Measurements from ENCODE around the gene TCEAL7.

- TF ChIP-seq, protein P1, sequence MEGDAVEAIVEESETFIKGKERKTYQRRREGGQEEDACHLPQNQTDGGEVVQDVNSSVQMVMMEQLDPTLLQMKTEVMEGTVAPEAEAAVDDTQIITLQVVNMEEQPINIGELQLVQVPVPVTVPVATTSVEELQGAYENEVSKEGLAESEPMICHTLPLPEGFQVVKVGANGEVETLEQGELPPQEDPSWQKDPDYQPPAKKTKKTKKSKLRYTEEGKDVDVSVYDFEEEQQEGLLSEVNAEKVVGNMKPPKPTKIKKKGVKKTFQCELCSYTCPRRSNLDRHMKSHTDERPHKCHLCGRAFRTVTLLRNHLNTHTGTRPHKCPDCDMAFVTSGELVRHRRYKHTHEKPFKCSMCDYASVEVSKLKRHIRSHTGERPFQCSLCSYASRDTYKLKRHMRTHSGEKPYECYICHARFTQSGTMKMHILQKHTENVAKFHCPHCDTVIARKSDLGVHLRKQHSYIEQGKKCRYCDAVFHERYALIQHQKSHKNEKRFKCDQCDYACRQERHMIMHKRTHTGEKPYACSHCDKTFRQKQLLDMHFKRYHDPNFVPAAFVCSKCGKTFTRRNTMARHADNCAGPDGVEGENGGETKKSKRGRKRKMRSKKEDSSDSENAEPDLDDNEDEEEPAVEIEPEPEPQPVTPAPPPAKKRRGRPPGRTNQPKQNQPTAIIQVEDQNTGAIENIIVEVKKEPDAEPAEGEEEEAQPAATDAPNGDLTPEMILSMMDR (IDR thresholded peaks at IDR 0.05) = no peak
- TF ChIP-seq BHLHE40 (IDR thresholded peaks at IDR 0.05; ENCODE audit: low read depth, low read length) (no peak), ESRRA (IDR thresholded peaks at IDR 0.05; ENCODE audit: borderline replicate concordance, low read length) (no peak), CHD2 (IDR thresholded peaks at IDR 0.05; ENCODE audit: low read length, partially characterized antibody) (no peak), POLR2A (IDR thresholded peaks at IDR 0.05; ENCODE audit: low read length) (no peak), ZFP36 (IDR thresholded peaks at IDR 0.05; ENCODE audit: borderline replicate concordance, partially characterized antibody) (no peak), USF2 (IDR thresholded peaks at IDR 0.05) (no peak), MAZ (IDR thresholded peaks at IDR 0.05; ENCODE audit: borderline replicate concordance, low read depth, low read length) (no peak), PBX3 (IDR thresholded peaks at IDR 0.05) (no peak), HOXA7 (CRISPR knock-in tag; IDR thresholded peaks at IDR 0.05) (no peak), SREBF2 (IDR thresholded peaks at IDR 0.05) (no peak), MAFK (IDR thresholded peaks at IDR 0.05; ENCODE audit: partially characterized antibody) (no peak), RCOR1 (IDR thresholded peaks at IDR 0.05; ENCODE audit: low read depth, low read length) (no peak)
- TF ChIP-seq, protein P2, sequence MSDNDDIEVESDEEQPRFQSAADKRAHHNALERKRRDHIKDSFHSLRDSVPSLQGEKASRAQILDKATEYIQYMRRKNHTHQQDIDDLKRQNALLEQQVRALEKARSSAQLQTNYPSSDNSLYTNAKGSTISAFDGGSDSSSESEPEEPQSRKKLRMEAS (IDR thresholded peaks at IDR 0.05) = no peak
These were observed 30.1 kb downstream of the TCEAL7 start for GRCh38 chrX:103360092-103360491.

Measured in A549 (cell line).